SH-SY5Y (cell line): ENCODE data around the gene CHD6.

Experiments
- GATA2 ChIP-seq: IDR thresholded peaks from 2 replicates; pipeline ENCODE4 v1.6.1; 2011; ENCODE audit warnings: mild to moderate bottlenecking, low read depth, low read length
- GATA3 ChIP-seq: IDR thresholded peaks from 2 replicates; pipeline ENCODE4 v1.6.1; 2011; ENCODE audit warnings: low read depth, mild to moderate bottlenecking, low read length, moderate library complexity

Gene CHD6

GRCh38 chr20:41552295-41553068 lies 65.7 kb downstream of the CHD6 start:
- TF ChIP-seq GATA2, result no peak
- TF ChIP-seq GATA3, result no peak

DNA sequence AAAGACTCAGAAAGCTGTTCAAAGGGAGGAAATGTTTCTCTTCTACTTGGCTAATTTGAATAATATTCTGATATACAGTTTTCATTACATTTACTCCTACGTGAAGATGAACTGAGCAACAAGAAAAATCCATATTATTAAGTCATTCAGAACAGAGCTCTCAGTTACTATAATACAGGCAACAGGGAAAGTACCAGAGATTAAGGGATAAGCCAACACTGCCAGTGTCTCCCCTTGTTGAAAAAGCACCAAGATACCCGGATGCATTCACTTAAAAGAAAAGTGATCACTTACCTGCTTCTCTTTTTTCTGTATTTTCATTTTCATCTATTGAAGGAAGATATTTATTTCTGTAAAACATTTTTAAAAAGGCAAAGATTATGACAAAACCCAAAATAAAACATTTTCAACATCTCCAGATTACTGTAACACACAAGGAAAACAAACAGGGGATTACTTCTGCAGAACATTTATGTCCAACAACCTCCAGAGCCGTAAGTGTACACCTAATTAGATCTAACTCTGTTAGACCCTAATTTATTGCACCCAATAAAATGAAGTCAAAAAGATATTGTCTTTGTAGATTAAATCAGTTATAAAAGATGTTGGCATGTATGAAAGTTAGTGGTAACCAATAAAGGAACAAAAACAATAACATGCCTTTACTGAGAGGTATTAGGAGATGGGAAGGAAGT lies 67.0 kb downstream of the CHD6 start:
- TF ChIP-seq GATA2 (no peak), GATA3 (no peak)

DNA sequence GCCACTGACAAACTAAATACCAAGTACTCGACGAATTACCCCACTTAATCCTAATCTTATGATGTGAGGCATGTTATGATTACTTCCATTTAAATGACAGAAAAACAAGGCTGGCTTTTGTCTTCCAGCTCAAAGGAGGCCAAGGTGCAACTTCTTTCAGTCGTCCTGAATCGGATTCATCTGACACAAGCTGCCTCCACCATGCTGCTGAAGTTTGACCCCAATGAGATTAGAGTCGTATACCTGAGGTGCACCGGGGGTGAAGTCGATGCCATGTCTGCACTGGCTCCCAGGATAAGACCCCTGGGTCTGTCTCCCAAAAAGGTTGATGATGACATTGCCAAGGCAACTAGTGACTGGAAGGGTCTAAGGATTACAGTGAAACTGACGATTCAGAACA lies 71.0 kb downstream of the CHD6 start:
- no peak for TF ChIP-seq GATA2

DNA sequence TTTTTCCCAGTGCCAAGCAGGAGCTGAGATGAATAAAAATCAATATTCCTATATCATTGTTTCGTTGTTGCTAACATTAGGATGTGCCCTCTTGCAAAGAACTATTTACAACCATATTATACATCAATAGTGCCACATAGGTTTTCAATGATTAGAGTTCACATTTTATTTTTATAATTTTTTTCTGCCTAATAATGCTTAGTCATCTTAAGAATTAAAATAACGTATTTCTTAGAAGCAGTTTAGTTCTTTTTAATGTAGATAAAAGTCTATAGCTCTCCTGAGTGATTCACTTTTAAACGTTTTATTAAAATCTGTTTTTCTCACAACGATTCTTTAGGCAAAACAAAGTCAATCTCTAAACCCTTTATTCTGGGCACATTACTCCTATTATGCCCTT lies 71.6 kb downstream of the CHD6 start:
- TF ChIP-seq GATA3 (no peak), GATA2 (no peak)

DNA sequence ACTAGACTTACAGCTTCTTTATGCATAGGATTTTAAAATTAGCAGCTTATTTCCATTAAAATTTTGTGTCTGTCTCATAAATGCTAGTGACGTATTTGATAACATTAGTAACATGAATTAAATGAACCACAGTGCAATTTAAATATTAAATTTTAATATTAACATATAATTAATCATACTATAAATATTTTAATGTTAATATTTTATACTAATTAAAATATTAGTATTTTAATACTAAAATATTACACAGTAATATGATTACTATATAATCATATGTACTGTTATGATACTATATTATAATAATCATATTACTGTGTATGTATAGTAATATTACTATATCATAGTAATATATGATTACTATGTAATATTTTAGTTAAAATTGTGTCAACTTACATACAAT lies 73.7 kb downstream of the CHD6 start:
- TF ChIP-seq GATA3 (no peak), GATA2 (no peak)

DNA sequence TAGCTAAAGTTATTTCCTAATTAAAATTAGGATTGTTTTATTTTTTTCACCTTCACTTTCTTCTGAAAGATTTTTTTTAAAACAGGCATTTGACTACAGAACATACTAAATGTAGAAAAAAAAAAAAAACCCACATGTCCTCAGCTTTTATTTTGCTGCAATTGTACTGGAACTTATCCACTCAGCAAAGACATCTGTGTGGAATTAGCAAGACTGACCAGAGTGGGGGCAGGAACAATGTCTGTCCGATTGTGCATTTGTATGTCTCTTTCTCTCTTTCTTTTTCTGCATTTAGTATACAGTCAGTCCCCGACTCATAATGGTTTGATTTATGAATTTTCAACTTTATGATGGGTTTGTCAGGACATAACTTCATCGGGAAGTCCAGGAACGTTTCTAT lies 77.3 kb downstream of the CHD6 start:
- no peak for TF ChIP-seq GATA2
- TF ChIP-seq GATA3, result no peak

DNA sequence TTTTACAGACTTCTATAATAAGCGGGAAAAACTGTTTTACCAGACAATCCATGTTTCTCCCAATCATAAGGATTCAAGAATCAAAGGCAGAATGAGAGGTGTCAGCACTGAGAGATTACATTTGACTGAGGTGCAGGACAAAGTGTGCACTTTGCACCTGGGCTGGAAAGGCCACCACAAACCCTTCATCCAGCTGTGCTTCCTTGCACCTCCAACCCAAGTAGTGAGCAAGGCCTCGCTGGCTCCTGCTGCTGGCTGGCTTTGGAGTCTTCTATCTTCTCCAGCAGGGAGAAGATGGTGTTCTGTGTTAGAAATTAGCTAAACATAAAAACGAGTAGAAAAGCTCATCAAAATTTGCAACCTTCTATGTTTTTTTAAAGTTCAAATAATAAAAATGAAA lies 77.7 kb downstream of the CHD6 start:
- TF ChIP-seq GATA2, result no peak
- TF ChIP-seq GATA3, result no peak

DNA sequence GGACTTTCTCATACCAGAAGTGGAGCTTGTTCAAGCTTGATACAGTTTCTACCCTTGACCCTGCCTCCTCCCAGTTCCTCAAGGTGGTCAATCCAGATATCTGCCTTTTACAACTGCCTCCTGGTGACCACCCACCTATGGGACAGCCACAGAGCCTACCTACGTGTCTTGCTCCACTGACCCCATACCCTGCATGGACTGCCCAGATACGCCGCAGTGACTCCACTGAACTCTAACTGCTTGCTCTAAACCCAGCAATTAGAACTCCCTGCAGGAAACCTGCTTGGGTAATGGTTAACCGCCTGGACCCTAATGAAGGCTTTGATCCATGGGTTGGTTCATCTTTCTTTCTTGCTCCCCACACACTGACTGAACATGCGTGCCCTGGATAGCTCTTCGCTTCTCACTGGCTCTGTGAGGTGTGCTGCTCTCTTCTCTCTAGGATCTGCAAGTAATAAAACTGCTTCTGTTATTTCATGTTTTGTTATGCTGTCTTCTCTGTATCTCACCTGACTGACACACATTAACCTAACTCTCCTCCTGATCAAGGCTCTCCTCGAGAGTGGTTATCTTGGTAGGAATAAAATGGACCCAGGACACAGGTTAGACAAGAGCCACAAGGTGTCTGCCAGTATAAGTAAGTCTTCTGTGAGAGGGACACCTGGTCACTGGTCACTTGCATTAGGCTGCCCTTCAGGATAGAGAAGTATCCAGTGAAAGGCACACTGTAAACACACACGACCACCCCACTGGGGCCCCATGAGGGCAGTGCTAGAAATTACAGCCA lies 79.2 kb downstream of the CHD6 start:
- TF ChIP-seq GATA2 (no peak), GATA3 (no peak)

DNA sequence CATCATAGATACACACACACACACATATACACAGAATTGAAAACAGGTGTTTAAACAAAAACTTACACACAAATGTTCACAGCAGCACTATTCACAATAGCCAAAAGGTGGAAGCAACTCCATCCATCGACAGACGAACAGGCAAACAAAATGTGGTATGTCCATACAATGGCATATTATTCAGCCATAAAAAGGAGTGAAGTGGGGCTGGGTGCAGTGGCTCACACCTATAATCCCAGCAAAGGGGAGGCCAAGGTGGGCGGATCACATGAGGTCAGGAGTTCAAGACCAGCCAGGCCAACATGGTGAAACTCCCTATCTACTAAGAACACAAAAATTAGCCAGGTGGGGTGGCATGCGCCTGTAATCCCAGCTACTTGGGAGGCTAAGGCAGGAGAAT lies 80.3 kb downstream of the CHD6 start:
- no peak for TF ChIP-seq GATA2
- no peak for TF ChIP-seq GATA3

DNA sequence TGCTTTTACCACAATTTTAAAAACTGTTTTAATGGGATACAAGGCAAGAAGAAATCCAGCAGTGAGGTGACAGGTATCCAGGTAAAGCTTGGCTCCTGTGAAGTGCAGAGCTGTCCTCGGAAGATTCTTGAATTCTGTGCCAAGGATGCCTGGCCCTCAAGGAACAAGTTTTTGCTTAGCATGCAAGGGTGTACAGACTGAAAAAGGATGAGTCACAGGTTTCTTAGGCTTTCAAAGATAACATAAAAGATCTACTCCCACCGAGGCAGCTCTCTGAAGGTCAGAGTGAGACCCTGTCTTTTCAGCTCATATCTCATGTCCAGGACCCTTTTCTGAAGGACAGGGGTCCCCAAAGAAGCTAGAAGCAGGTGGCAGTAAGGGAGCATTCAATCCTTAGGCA lies 83.3 kb downstream of the CHD6 start:
- TF ChIP-seq GATA3 (no peak), GATA2 (no peak)

DNA sequence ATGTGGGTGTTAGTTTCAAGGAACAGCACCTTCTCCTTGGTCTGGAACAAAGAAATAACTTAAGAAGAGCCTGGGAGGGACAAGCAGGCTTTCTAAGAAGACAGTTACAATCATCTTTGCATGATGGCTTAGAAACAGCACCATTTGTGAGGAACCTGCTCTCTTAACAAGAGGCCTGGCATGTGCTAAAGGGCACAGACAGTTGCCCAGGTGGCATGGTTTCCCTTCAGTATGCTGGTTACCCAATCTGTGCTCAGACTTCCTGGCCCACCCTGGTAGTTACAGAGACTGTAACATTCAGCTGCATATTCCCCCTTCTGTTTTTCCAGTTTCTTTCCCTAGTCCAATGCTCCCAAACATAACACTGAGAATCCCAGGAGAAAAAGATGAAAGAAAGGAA lies 84.0 kb downstream of the CHD6 start:
- TF ChIP-seq GATA3 (no peak), GATA2 (no peak)

- TF ChIP-seq GATA3 (no peak), GATA2 (no peak)
These were observed 84.5 kb downstream of the CHD6 start for GRCh38 chr20:41533537-41534136.

DNA sequence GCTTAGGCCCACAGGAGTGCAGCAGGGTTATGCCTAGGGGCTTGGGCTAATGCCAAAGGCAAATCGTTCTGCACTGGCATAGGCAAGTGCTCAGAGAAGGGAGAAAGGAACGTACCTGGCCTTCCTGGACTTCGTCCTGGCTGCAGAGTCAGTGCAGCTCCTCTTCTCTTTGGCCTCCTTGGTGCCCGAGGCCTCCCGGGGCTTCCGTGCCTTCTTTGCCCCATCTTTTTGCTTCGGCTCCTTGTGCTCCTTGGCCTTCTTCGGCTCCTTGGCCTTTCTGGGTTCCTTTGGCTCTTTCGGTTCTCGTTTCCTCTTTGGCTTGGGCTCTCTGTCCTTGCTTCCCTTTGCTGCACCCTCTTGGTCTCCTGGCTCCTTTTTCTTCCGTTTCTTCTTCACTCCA lies 85.2 kb downstream of the CHD6 start:
- no peak for TF ChIP-seq GATA2

- TF ChIP-seq GATA3 (no peak), GATA2 (no peak)
These were observed 86.5 kb downstream of the CHD6 start for GRCh38 chr20:41531518-41532275.
